ENCODE data around the gene PGF.
"Not testable (repeated sequence)": the region's sequence is repeated elsewhere in the genome, so short reads cannot be mapped to it uniquely, and the experiment has no call there.

Gene PGF

GRCh38 chr14:74955229-74956026 is at the start of gene PGF:
TSS of gene PGF (minus strand) at chr14:74955597. CDS start at chr14:74955242, 355 bp downstream.
- peak in 31 of 42 donors; percentile 22 to 77 (median 43) for DNase-seq
- intact Hi-C loops (cut with DNase I) = no loop called here

GRCh38 chr14:75003250-75004027 is 48.0 kb upstream of the PGF start:
- intact Hi-C loops (cut with DNase I) = loop anchor here (10.0 kb wide), 1 partner anchor 61 kb away; the partner anchor contains the start of genes ACYP1 and ZC2HC1C
- DNase-seq = peak in 2 of 42 donors; percentile 5 to 11

- DNase-seq = peak; percentile 97 to 100 (median 99)
- intact Hi-C loops (cut with DNase I) = loop anchor here (10.0 kb wide), 1 partner anchor 62 kb away; the partner anchor contains the start of genes ACYP1 and ZC2HC1C
Measured at GRCh38 chr14:75002392-75003249, 47.2 kb upstream of the PGF start, which contains the start of gene EIF2B2. TSS of gene EIF2B2 (plus strand) at chr14:75002921. CDS start at chr14:75002991, 70 bp downstream.

- no peak for DNase-seq
- intact Hi-C loops (cut with DNase I) = loop anchor here (10.0 kb wide), 1 partner anchor 63 kb away; the partner anchor contains the start of genes ACYP1 and ZC2HC1C
Measured at GRCh38 chr14:75001899-75002298, 46.5 kb upstream of the PGF start.

- DNase-seq = no peak
- intact Hi-C loops (cut with DNase I) = loop anchor here (10.0 kb wide), 1 partner anchor 64 kb away; the partner anchor contains the start of genes ACYP1 and ZC2HC1C
Measured at GRCh38 chr14:75001261-75001660, 45.9 kb upstream of the PGF start.

GRCh38 chr14:74995781-74996180 is 40.4 kb upstream of the PGF start:
- DNase-seq; intact Hi-C loops (cut with DNase I): not testable (repeated sequence)

GRCh38 chr14:74994182-74994581 is 38.8 kb upstream of the PGF start:
- intact Hi-C loops (cut with DNase I); DNase-seq: not testable (repeated sequence)

GRCh38 chr14:74988993-74989392 is 33.6 kb upstream of the PGF start:
- intact Hi-C loops (cut with DNase I) = no loop called here
- DNase-seq = no peak

GRCh38 chr14:74988131-74988530 is 32.7 kb upstream of the PGF start:
- DNase-seq = no peak

GRCh38 chr14:74985806-74986205 is 30.4 kb upstream of the PGF start:
- intact Hi-C loops (cut with DNase I) = no loop called here
- peak in 1 of 42 donors; percentile 26 for DNase-seq

More at GRCh38 chr14:74988131-74988530, 32.7 kb upstream of the PGF start:
- intact Hi-C loops (cut with DNase I) = no loop called here

GRCh38 chr14:74985028-74985310 is 29.6 kb upstream of the PGF start:
- intact Hi-C loops (cut with DNase I) = no loop called here
- DNase-seq = peak in 1 of 42 donors; percentile 30

GRCh38 chr14:74984236-74985027 is 29.0 kb upstream of the PGF start:
- intact Hi-C loops (cut with DNase I) = no loop called here
- peak in 3 of 42 donors; percentile 14 to 40 (median 15) for DNase-seq

- no peak for DNase-seq
- intact Hi-C loops (cut with DNase I) = no loop called here
Measured at GRCh38 chr14:74983343-74983742, 27.9 kb upstream of the PGF start.

GRCh38 chr14:74982661-74983060 is 27.3 kb upstream of the PGF start:
- intact Hi-C loops (cut with DNase I) = no loop called here
- no peak for DNase-seq

GRCh38 chr14:74981833-74982232 is 26.4 kb upstream of the PGF start:
- intact Hi-C loops (cut with DNase I) = no loop called here
- peak in 1 of 42 donors; percentile 9 for DNase-seq

- intact Hi-C loops (cut with DNase I) = no loop called here
- DNase-seq = no peak
Measured at GRCh38 chr14:74981462-74981782, 26.0 kb upstream of the PGF start.

- DNase-seq = peak in 2 of 42 donors; percentile 35 to 41
- intact Hi-C loops (cut with DNase I) = no loop called here
Measured at GRCh38 chr14:74980731-74981461, 25.5 kb upstream of the PGF start.

GRCh38 chr14:74980398-74980730 is 25.0 kb upstream of the PGF start:
- peak in 2 of 42 donors; percentile 19 to 32 for DNase-seq
- intact Hi-C loops (cut with DNase I) = no loop called here

Data from head of caudate nucleus (tissue), 42 donors.